OCI-LY1 (cell line): ENCODE results near the gene ALMS1.
"Not testable (repeated sequence)": the region's sequence is repeated elsewhere in the genome, so short reads cannot be mapped to it uniquely, and the experiment has no call there.

Experiments
- H2AFZ ChIP-seq: fragments of 200-600 bp; sonication (generic), shearing (Covaris generic); 2 replicates; pipeline ENCODE4 v1.6.0; 2014; ENCODE audit warnings: antibody characterized with exemption, mild to moderate bottlenecking, low read length
- H3F3A ChIP-seq: fragments of 200-600 bp; sonication (generic), shearing (Covaris generic); 2 replicates; pipeline ENCODE4 v1.6.0; 2014; ENCODE audit warnings: mild to moderate bottlenecking, antibody characterized with exemption, low read length, moderate library complexity; ENCODE audit not compliant: insufficient read depth
- H3K27ac ChIP-seq: fragments of 200-600 bp; sonication (generic); 2 replicates; pipeline ENCODE4 v1.5.1; 2014; ENCODE audit warnings: low read length, mixed run types, mild to moderate bottlenecking, low read depth; ENCODE audit not compliant: poor library complexity, severe bottlenecking
- H3K27me3 ChIP-seq: fragments of 200-600 bp; sonication (generic); 2 replicates; pipeline ENCODE4 v1.6.0; 2014; ENCODE audit warnings: antibody characterized with exemption, mild to moderate bottlenecking, low read length, moderate library complexity; ENCODE audit not compliant: insufficient read depth
- H3K36me3 ChIP-seq: fragments of 200-600 bp; sonication (generic); 2 replicates; pipeline ENCODE4 v1.6.1; 2014; ENCODE audit warnings: mild to moderate bottlenecking, antibody characterized with exemption, low read length, moderate library complexity, mixed read lengths; ENCODE audit not compliant: insufficient read depth
- H3K4me1 ChIP-seq: fragments of 200-600 bp; sonication (generic); 2 replicates; pipeline ENCODE4 v1.5.1; 2014; ENCODE audit warnings: mild to moderate bottlenecking, low read length, moderate library complexity; ENCODE audit not compliant: insufficient read depth, severe bottlenecking
- H3K4me2 ChIP-seq: fragments of 200-600 bp; sonication (generic), shearing (Covaris generic); 2 replicates; pipeline ENCODE4 v1.6.1; 2014; ENCODE audit warnings: low read length
- H3K4me3 ChIP-seq: fragments of 200-600 bp; sonication (generic); 2 replicates; pipeline ENCODE4 v1.5.1; 2014; ENCODE audit warnings: low read length, low read depth, mild to moderate bottlenecking, mixed read lengths; ENCODE audit not compliant: poor library complexity, severe bottlenecking
- H3K79me2 ChIP-seq: fragments of 200-600 bp; shearing (Covaris generic); 2 replicates; pipeline ENCODE4 v1.6.1; 2016; ENCODE audit warnings: mixed run types, low read length, mixed read lengths; ENCODE audit not compliant: insufficient read depth
- H3K9ac ChIP-seq: fragments of 200-600 bp; sonication (generic), shearing (Covaris generic); 2 replicates; pipeline ENCODE4 v1.6.1; 2014; ENCODE audit warnings: mild to moderate bottlenecking, low read length, mixed read lengths
- H3K9me2 ChIP-seq: fragments of 200-600 bp; sonication (generic), shearing (Covaris generic); 2 replicates; pipeline ENCODE4 v1.6.1; 2014; ENCODE audit warnings: low read depth, mild to moderate bottlenecking, low read length, mixed read lengths
- H3K9me3 ChIP-seq: fragments of 200-600 bp; shearing (Covaris generic); 2 replicates; pipeline ENCODE4 v1.6.1; 2014; ENCODE audit warnings: low read length, mixed read lengths
- H4K20me1 ChIP-seq: fragments of 200-600 bp; sonication (generic), shearing (Covaris generic); 2 replicates; pipeline ENCODE4 v1.6.0; 2016; ENCODE audit warnings: mild to moderate bottlenecking, low read length; ENCODE audit not compliant: insufficient read depth
- EZH2 ChIP-seq: fragments of 200-600 bp; sonication (generic), shearing (Covaris generic); IDR thresholded peaks from 2 replicates; pipeline ENCODE4 v1.8.0; 2017; ENCODE audit warnings: borderline replicate concordance, mixed run types, mild to moderate bottlenecking, antibody characterized with exemption, low read length, moderate library complexity, mixed read lengths
- TF ChIP-seq, protein P1 (sequence below): fragments of 200-600 bp; sonication (generic), shearing (Covaris generic); IDR thresholded peaks from 2 replicates; pipeline ENCODE4 v1.5.1; 2017; ENCODE audit warnings: mild to moderate bottlenecking, antibody characterized with exemption, low read length, moderate library complexity, mixed read lengths

ALMS1 gene

DNA sequence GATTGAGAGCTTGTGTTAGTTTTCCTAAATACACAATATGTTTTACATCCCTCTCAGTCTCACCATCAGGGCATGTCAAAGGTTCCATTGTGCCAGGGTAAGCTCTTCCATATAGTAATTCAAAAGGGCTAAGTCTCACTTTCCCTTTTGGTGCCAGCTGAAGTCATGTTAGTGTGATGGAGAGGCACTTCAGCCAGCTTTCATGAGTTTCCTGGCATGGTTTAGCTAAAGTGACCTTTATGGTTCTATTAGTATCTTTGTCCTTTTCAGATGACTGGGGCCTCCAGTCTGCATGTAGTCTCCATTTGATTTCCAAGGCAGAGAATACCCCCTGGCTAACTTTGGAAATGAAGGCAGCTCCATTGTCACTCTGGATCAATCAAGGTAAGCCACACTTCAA, 229.4 kb downstream of the ALMS1 start:
- Histone ChIP-seq H3K27ac (no peak overlapping the region), H3K9me2 (no peaks in the 10 kb centered on the region), H3K9me3 (no peaks in the 10 kb centered on the region), H3K4me1 (no peaks in the 10 kb centered on the region), H4K20me1 (no peaks in the 10 kb centered on the region), H3K4me3 (no peak overlapping the region), H2AFZ (no peak overlapping the region), H3F3A (no peaks in the 10 kb centered on the region), H3K4me2 (no peak overlapping the region), H3K79me2 (no peaks in the 10 kb centered on the region), H3K9ac (no peak overlapping the region), H3K36me3 (no peaks in the 10 kb centered on the region), H3K27me3 (no peaks in the 10 kb centered on the region)
- TF ChIP-seq, protein P1, sequence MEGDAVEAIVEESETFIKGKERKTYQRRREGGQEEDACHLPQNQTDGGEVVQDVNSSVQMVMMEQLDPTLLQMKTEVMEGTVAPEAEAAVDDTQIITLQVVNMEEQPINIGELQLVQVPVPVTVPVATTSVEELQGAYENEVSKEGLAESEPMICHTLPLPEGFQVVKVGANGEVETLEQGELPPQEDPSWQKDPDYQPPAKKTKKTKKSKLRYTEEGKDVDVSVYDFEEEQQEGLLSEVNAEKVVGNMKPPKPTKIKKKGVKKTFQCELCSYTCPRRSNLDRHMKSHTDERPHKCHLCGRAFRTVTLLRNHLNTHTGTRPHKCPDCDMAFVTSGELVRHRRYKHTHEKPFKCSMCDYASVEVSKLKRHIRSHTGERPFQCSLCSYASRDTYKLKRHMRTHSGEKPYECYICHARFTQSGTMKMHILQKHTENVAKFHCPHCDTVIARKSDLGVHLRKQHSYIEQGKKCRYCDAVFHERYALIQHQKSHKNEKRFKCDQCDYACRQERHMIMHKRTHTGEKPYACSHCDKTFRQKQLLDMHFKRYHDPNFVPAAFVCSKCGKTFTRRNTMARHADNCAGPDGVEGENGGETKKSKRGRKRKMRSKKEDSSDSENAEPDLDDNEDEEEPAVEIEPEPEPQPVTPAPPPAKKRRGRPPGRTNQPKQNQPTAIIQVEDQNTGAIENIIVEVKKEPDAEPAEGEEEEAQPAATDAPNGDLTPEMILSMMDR, result no peak
- TF ChIP-seq EZH2, result no peak

DNA sequence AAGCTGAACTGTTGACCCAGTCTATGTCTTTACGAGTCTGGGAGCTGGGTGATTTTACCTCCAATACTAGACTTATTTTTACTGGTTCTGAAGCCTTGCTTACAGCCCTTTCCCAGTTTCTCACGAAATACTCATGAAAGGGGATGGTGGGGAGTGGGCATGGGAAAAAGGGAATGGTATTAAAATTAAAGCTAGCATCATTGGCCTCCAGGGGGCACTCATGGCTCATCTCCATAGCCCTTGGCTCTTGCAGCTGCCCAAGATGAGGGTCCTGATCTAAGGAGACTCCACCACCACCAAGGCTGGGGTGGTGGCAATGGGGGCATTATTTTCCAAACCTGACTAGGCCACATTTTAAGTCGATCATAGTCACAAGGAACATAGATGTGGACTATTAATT, 234.3 kb downstream of the ALMS1 start:
- TF ChIP-seq, protein P1, result peak; percentile 55
- H3K27me3 ChIP-seq, H3K4me3 ChIP-seq, H3K79me2 ChIP-seq, H3K9me3 ChIP-seq, H4K20me1 ChIP-seq, H2AFZ ChIP-seq, H3K4me1 ChIP-seq, H3K27ac ChIP-seq, H3K9ac ChIP-seq, H3F3A ChIP-seq, H3K9me2 ChIP-seq, H3K4me2 ChIP-seq, H3K36me3 ChIP-seq: not testable (repeated sequence)

DNA sequence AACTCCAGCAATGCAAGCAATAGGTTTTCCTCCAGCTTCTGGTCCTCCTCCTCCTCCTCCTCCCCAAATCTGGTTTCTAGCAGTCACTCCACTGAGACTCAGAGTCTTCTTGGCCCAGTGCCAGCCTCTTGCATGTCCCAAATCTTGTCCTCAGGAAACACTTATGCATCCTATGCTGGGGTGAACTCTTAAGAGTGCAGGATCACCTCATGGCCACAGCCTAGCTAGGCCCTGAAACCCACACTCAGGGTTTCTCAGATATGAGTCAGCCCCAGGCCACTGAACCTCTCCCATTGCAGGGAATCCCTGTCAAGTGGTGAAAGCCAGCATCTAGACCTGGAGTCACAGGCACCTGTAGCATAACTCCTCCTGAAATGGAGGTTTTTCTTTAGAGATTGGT, 238.4 kb downstream of the ALMS1 start:
- not testable (repeated sequence) for H3K27me3 ChIP-seq, H3K9ac ChIP-seq, H3K9me3 ChIP-seq, H3K36me3 ChIP-seq, H3K27ac ChIP-seq, H3K4me1 ChIP-seq, H3K4me3 ChIP-seq, H2AFZ ChIP-seq, H3K79me2 ChIP-seq, H3F3A ChIP-seq, H3K9me2 ChIP-seq, H3K4me2 ChIP-seq, H4K20me1 ChIP-seq

DNA sequence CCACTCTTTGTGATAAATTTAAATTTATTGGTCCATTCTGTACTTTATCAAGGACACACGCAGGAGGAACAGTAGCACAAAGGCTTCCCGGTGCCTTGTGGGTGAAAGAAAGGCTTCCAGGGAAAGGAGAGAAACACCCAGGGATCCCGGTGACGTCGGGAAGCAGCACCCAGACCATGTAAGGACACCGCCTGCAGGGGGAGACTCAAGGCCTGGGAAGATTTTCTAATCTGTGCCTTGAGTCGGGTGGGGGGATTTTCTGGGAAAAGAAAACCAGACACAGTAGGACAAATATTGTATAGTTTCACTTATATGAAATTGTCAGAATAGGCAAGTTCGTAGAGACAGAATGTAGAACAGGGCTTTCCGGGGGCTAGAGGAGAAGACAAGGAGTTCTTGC, 239.0 kb downstream of the ALMS1 start:
- not testable (repeated sequence) for H3F3A ChIP-seq, H3K27ac ChIP-seq, H3K4me2 ChIP-seq, H3K4me1 ChIP-seq, H3K4me3 ChIP-seq, H3K9me2 ChIP-seq, H2AFZ ChIP-seq, H3K9me3 ChIP-seq, H3K9ac ChIP-seq, H4K20me1 ChIP-seq, H3K79me2 ChIP-seq, H3K36me3 ChIP-seq, H3K27me3 ChIP-seq

DNA sequence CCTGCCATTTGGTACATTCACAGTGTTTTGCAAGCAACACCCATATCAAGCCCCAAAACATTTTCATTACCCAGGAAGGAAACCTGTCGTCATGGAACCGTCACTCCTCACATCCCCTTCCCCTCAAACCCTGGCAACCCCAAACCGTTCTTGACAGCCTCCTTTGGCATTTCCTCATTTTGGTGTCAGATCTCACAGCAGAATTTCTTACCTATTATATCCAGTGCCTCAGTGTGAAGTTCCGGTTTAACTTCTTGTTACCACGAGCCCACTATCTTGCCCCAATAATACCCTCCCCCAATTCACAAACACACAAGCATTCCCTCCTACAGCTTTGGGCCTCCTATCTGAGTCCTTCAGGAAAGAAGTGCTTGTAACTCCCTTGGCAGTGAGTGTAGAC, 240.6 kb downstream of the ALMS1 start:
- H3K36me3 ChIP-seq, H4K20me1 ChIP-seq, H3K9me2 ChIP-seq, H3K79me2 ChIP-seq, H2AFZ ChIP-seq, H3K27ac ChIP-seq, H3F3A ChIP-seq, H3K9me3 ChIP-seq, H3K9ac ChIP-seq, H3K4me2 ChIP-seq, H3K4me1 ChIP-seq, H3K4me3 ChIP-seq, H3K27me3 ChIP-seq: not testable (repeated sequence)

DNA sequence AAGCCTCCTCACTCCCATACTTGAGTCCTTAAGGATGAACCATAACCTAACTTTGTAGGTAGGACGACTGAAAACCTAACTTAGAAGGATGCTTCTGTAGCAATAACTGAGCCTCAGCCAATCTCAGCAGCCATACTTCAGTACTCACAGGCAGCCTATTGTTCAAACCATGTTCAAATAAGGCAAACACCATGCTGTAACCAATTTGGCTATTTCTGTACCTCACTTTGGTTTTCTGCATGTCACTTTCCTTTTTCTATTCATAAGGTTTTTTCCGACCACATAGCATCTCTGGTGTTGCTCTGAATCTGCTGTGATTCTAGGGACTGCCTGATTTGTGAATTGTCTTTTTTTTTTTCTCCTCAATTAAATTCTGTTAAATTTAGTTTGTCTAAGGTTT, 242.9 kb downstream of the ALMS1 start:
- not testable (repeated sequence) for H3K27ac ChIP-seq, H3K36me3 ChIP-seq, H2AFZ ChIP-seq, H3K4me2 ChIP-seq, H3K4me1 ChIP-seq, H4K20me1 ChIP-seq, H3K9me2 ChIP-seq, H3F3A ChIP-seq, H3K27me3 ChIP-seq, H3K9me3 ChIP-seq, H3K9ac ChIP-seq, H3K4me3 ChIP-seq, H3K79me2 ChIP-seq
